ENCODE results near the gene RBBP8NL.

- no peak for TF ChIP-seq CTCF (IDR thresholded peaks at IDR 0.05)
- TF ChIP-seq RCOR1 (IDR thresholded peaks at IDR 0.05; ENCODE audit: low read depth, low read length), result no peak
- no peak for TF ChIP-seq KDM1A (IDR thresholded peaks at IDR 0.05; ENCODE audit: low read depth)
- TF ChIP-seq CBX8 (IDR thresholded peaks at IDR 0.05), result no peak
- TF ChIP-seq, protein P1, sequence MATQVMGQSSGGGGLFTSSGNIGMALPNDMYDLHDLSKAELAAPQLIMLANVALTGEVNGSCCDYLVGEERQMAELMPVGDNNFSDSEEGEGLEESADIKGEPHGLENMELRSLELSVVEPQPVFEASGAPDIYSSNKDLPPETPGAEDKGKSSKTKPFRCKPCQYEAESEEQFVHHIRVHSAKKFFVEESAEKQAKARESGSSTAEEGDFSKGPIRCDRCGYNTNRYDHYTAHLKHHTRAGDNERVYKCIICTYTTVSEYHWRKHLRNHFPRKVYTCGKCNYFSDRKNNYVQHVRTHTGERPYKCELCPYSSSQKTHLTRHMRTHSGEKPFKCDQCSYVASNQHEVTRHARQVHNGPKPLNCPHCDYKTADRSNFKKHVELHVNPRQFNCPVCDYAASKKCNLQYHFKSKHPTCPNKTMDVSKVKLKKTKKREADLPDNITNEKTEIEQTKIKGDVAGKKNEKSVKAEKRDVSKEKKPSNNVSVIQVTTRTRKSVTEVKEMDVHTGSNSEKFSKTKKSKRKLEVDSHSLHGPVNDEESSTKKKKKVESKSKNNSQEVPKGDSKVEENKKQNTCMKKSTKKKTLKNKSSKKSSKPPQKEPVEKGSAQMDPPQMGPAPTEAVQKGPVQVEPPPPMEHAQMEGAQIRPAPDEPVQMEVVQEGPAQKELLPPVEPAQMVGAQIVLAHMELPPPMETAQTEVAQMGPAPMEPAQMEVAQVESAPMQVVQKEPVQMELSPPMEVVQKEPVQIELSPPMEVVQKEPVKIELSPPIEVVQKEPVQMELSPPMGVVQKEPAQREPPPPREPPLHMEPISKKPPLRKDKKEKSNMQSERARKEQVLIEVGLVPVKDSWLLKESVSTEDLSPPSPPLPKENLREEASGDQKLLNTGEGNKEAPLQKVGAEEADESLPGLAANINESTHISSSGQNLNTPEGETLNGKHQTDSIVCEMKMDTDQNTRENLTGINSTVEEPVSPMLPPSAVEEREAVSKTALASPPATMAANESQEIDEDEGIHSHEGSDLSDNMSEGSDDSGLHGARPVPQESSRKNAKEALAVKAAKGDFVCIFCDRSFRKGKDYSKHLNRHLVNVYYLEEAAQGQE (IDR thresholded peaks at IDR 0.05), result no peak
Observed at GRCh38 chr20:62423326-62423706, 4.0 kb downstream of the RBBP8NL start.
